ENCODE measurements around the gene PDE5A.

DNA sequence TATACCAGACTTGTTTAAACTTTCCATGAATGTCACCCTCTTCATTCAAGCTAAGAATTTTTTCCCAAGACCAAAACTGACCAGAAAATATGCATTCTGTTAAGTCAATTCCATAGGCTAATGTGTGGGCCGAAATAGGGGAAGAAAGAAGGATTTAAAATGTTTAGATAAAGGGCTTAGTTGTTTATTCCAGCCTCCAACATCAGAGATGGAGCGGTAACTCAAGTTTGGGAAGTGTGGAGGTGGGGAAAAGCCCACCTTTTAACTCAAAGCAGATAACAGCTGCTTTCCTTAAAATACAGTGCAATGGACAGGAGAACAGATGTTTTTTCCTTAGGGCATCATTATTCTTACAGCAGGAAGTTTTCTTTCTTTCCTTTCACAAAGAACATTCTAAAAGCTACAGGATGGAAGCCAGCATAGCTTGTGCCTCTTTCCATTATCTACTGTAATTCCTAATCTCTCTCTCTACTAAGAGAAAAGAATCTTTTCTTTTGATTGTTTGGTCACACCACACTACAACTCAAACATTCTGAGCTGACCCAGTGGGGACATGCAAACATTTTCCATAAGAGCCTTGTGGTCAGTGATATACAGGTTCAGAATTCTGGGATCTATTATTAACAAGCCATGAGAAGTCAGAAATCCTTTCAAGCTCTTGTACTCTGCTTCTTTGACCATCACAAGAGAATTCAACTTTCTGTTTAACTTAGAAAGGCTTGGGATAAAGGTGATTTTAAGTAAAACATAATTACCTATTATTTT lies 101.6 kb downstream of the PDE5A start:
- TF ChIP-seq, protein P1, sequence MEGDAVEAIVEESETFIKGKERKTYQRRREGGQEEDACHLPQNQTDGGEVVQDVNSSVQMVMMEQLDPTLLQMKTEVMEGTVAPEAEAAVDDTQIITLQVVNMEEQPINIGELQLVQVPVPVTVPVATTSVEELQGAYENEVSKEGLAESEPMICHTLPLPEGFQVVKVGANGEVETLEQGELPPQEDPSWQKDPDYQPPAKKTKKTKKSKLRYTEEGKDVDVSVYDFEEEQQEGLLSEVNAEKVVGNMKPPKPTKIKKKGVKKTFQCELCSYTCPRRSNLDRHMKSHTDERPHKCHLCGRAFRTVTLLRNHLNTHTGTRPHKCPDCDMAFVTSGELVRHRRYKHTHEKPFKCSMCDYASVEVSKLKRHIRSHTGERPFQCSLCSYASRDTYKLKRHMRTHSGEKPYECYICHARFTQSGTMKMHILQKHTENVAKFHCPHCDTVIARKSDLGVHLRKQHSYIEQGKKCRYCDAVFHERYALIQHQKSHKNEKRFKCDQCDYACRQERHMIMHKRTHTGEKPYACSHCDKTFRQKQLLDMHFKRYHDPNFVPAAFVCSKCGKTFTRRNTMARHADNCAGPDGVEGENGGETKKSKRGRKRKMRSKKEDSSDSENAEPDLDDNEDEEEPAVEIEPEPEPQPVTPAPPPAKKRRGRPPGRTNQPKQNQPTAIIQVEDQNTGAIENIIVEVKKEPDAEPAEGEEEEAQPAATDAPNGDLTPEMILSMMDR (conservative IDR thresholded peaks at IDR 0.05), result no peak
- no peak for TF ChIP-seq EZH2 (IDR thresholded peaks at IDR 0.05; ENCODE audit: low read depth)

All from PC-9 (cell line).